Fibroblast of lung (primary cell): ENCODE results near the gene IDNK. TPM values are rescaled to one million over a fixed set of nuclear protein-coding genes. Genes with fewer than 3 reads are reported as not detected.

Experiments used
- DNase-seq, 2 donors: peaks; one replicate each; pipeline versions ENCODE4 v3.0.0 to v3.0.0-alpha.2; 2010; ENCODE audit warnings: low read depth in 2 of 2
- H2AFZ ChIP-seq: 2 replicates; pipeline ENCODE4 v1.5.1; 2012; ENCODE audit warnings: low read length, control low read depth, inconsistent platforms
- H3K27ac ChIP-seq: 2 replicates; pipeline ENCODE4 v1.5.1; 2011; ENCODE audit warnings: low read length, control low read depth; ENCODE audit not compliant: insufficient read depth
- H3K27me3 ChIP-seq: 2 replicates; pipeline ENCODE4 v1.5.1; 2011; ENCODE audit warnings: mild to moderate bottlenecking, low read length; ENCODE audit not compliant: control insufficient read depth, insufficient read depth
- H3K36me3 ChIP-seq: 2 replicates; pipeline ENCODE4 v1.5.1; 2011; ENCODE audit warnings: low read length; ENCODE audit not compliant: control insufficient read depth, insufficient read depth
- H3K4me1 ChIP-seq: 2 replicates; pipeline ENCODE4 v1.5.1; 2011; ENCODE audit warnings: low read length; ENCODE audit not compliant: control insufficient read depth, insufficient read depth; ENCODE audit errors: extremely low read depth
- H3K4me2 ChIP-seq: 2 replicates; pipeline ENCODE4 v1.5.1; 2011; ENCODE audit warnings: low read length, control low read depth; ENCODE audit not compliant: insufficient read depth; ENCODE audit errors: extremely low read depth
- H3K4me3 ChIP-seq, 4 experiments: fragments of 200-600 bp in 1 of 4; sonication (generic) in 1 of 4; replicated peaks in 1 of 4; 2 replicates each; pipeline ENCODE4 v1.5.1; 2011 to 2016; ENCODE audit warnings: low read length in 4 of 4, low read depth in 3 of 4, mild to moderate bottlenecking in 3 of 4, control low read depth in 2 of 4, inconsistent platforms in 1 of 4, mixed read lengths in 1 of 4; ENCODE audit not compliant: insufficient read depth in 1 of 4; ENCODE audit errors: control extremely low read depth in 1 of 4
- H3K79me2 ChIP-seq: 2 replicates; pipeline ENCODE4 v1.5.1; 2012; ENCODE audit warnings: mild to moderate bottlenecking, low read length, inconsistent platforms; ENCODE audit not compliant: control insufficient read depth, insufficient read depth
- H3K9ac ChIP-seq: 2 replicates; pipeline ENCODE4 v1.5.1; 2011; ENCODE audit warnings: mild to moderate bottlenecking, low read length, control low read depth; ENCODE audit not compliant: insufficient read depth
- H3K9me3 ChIP-seq: 2 replicates; pipeline ENCODE4 v1.5.1; 2012; ENCODE audit warnings: low read depth, low read length; ENCODE audit not compliant: control insufficient read depth, insufficient read depth
- H4K20me1 ChIP-seq: 2 replicates; pipeline ENCODE4 v1.5.1; 2011; ENCODE audit warnings: low read length; ENCODE audit not compliant: control insufficient read depth, insufficient read depth; ENCODE audit errors: extremely low read depth
- EZH2 ChIP-seq: IDR thresholded peaks from 2 replicates; pipeline ENCODE4 v1.5.1; 2012; ENCODE audit warnings: low read length, control low read depth, mild to moderate bottlenecking; ENCODE audit errors: missing control alignments
- polyA plus RNA-seq, 2 donors: library from polyadenylated mRNA; depleted of rRNA in 1 of 2; stranded (reverse) in 1 of 2; unstranded in 1 of 2; fragments of >200 nt; gene quantifications; 2 replicates each; pipeline ENCODE4 v1.2.1, GENCODE V29; 2011 to 2012; ENCODE audit warnings: missing spikeins in 1 of 2
- total RNA-seq: library from RNA; depleted of rRNA; stranded (reverse); fragments of >200 nt; gene quantifications from 2 replicates; pipeline ENCODE4 v1.2.1, GENCODE V29; 2014
- TF ChIP-seq, protein P1 (sequence below), 2 donors: IDR thresholded peaks in 1 of 2; conservative IDR thresholded peaks in 1 of 2; 1 replicate in 1 of 2; 2 replicates in 1 of 2; pipeline ENCODE4 v1.5.1; 2011 to 2012; ENCODE audit warnings: low read length in 2 of 2, control low read depth in 1 of 2, inconsistent platforms in 1 of 2, low read depth in 1 of 2, mild to moderate bottlenecking in 1 of 2

IDNK gene
- total and polyA plus RNA-seq, 2 donors (not counting 1 experiment from before 2014, with no cell fraction given) = 4.5 to 7.8 TPM

DNA sequence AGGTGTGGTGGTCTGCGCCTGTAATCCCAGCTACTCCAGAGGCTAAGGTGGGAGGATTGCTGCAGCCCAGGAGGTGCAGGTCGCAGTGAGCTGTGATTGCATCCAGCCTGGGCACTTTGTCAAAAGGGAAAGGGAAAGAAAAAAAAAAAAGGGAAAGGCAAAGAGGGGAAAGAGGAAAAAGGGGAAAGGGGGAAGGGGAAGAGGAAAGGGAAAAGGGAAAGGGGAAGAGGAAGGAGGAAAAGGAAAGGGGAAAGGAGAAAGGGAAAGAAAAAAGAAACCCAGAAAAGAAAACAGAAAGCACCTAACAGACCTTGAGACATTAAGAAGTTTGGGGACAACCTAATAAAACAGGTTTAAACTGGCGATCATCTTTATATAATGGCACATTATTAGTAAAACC is 40.0 kb downstream of the IDNK start:
- TF ChIP-seq, protein P1, sequence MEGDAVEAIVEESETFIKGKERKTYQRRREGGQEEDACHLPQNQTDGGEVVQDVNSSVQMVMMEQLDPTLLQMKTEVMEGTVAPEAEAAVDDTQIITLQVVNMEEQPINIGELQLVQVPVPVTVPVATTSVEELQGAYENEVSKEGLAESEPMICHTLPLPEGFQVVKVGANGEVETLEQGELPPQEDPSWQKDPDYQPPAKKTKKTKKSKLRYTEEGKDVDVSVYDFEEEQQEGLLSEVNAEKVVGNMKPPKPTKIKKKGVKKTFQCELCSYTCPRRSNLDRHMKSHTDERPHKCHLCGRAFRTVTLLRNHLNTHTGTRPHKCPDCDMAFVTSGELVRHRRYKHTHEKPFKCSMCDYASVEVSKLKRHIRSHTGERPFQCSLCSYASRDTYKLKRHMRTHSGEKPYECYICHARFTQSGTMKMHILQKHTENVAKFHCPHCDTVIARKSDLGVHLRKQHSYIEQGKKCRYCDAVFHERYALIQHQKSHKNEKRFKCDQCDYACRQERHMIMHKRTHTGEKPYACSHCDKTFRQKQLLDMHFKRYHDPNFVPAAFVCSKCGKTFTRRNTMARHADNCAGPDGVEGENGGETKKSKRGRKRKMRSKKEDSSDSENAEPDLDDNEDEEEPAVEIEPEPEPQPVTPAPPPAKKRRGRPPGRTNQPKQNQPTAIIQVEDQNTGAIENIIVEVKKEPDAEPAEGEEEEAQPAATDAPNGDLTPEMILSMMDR (conservative IDR thresholded peaks at IDR 0.05 in 1 of 2, IDR thresholded peaks at IDR 0.05 in 1 of 2; ENCODE audit: low read depth in 1 of 2, low read length in 2 of 2) = no peak
- TF ChIP-seq EZH2 = no peak
- Histone ChIP-seq H2AFZ (no peak overlapping the region), H3K79me2 (no peaks in the 10 kb centered on the region), H3K36me3 (peaks cover 3% of the 10 kb centered on the region), H3K9me3 (no peaks in the 10 kb centered on the region), H4K20me1 (no peaks in the 10 kb centered on the region), H3K4me3 (no peak overlapping the region), H3K9ac (no peak overlapping the region), H3K27me3 (no peaks in the 10 kb centered on the region), H3K4me1 (no peaks in the 10 kb centered on the region), H3K4me2 (no peak overlapping the region), H3K27ac (no peak overlapping the region)
- DNase-seq = no peak

DNA sequence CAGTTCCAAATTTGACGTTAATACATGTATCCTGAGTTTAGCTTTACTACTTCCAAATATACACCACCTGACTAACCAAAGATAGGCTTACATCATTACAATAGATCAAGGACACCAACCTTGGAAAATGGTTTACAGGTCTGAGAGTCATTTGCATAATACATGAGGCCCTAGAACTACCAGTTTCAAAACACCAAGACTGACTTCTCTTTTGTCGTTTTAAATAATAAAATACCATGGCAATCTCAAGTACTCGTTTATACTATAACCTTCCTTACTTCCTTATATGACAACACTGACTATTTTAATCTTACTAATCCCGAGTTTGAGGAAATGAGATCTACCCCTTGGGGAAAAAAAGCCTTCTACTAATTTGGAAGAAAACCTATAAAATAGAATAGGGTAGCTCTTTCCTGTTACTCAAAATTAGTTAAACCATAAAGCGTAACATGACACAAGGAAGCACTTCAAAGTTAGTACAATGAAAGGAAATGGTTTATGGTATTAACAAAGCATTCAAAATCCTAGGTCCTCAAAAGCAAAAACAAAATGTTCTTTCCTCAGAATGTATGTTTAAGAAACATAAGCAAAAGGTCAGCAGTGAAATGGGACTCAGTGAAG is 42.7 kb downstream of the IDNK start:
- Histone ChIP-seq H3K9ac (no peak overlapping the region), H4K20me1 (no peaks in the 10 kb centered on the region), H3K36me3 (peaks cover 2% of the 10 kb centered on the region), H3K79me2 (no peaks in the 10 kb centered on the region), H3K27me3 (no peaks in the 10 kb centered on the region), H3K4me1 (no peaks in the 10 kb centered on the region), H3K27ac (no peak overlapping the region), H3K4me2 (no peak overlapping the region), H2AFZ (no peak overlapping the region), H3K9me3 (no peaks in the 10 kb centered on the region), H3K4me3 (no peak overlapping the region)
- no peak for TF ChIP-seq EZH2
- TF ChIP-seq, protein P1 (conservative IDR thresholded peaks at IDR 0.05 in 1 of 2, IDR thresholded peaks at IDR 0.05 in 1 of 2; ENCODE audit: low read depth in 1 of 2, low read length in 2 of 2) = no peak
- DNase-seq = no peak

GRCh38 chr9:83669067-83669466 is 46.1 kb downstream of the IDNK start:
- H3K27me3 ChIP-seq = no peaks in the 10 kb centered on the region
- no peaks in the 10 kb centered on the region for H3K9me3 ChIP-seq
- no peak overlapping the region for H3K27ac ChIP-seq
- no peak overlapping the region for H3K4me2 ChIP-seq
- H4K20me1 ChIP-seq = no peaks in the 10 kb centered on the region
- H3K4me1 ChIP-seq = no peaks in the 10 kb centered on the region
- TF ChIP-seq EZH2 = no peak
- TF ChIP-seq, protein P1 (conservative IDR thresholded peaks at IDR 0.05 in 1 of 2, IDR thresholded peaks at IDR 0.05 in 1 of 2; ENCODE audit: low read depth in 1 of 2, low read length in 2 of 2) = no peak
- no peak overlapping the region for H3K9ac ChIP-seq
- H3K79me2 ChIP-seq = peaks cover 2% of the 10 kb centered on the region
- peak in 1 of 2 donors; percentile 14 for DNase-seq
- H2AFZ ChIP-seq = no peak overlapping the region
- no peak overlapping the region for H3K4me3 ChIP-seq
- no peaks in the 10 kb centered on the region for H3K36me3 ChIP-seq
